Nasal cavity respiratory epithelium epithelial cell of viscerocranial mucosa (primary cell): Measurements from ENCODE around the gene TFDP2. TPM values are rescaled to one million over a fixed set of nuclear protein-coding genes. Genes with fewer than 3 reads are reported as not detected.

Experiments
- total RNA-seq: library from RNA; depleted of rRNA; stranded (reverse); fragments of >200 nt; gene quantifications from 2 replicates; pipeline ENCODE4 v1.2.3, GENCODE V29; 2014

Gene TFDP2, protein sequence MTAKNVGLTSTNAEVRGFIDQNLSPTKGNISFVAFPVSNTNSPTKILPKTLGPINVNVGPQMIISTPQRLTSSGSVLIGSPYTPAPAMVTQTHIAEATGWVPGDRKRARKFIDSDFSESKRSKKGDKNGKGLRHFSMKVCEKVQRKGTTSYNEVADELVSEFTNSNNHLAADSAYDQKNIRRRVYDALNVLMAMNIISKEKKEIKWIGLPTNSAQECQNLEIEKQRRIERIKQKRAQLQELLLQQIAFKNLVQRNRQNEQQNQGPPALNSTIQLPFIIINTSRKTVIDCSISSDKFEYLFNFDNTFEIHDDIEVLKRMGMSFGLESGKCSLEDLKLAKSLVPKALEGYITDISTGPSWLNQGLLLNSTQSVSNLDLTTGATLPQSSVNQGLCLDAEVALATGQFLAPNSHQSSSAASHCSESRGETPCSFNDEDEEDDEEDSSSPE
- 20.2 and 28.4 TPM in 2 replicates for total RNA-seq

DNA sequence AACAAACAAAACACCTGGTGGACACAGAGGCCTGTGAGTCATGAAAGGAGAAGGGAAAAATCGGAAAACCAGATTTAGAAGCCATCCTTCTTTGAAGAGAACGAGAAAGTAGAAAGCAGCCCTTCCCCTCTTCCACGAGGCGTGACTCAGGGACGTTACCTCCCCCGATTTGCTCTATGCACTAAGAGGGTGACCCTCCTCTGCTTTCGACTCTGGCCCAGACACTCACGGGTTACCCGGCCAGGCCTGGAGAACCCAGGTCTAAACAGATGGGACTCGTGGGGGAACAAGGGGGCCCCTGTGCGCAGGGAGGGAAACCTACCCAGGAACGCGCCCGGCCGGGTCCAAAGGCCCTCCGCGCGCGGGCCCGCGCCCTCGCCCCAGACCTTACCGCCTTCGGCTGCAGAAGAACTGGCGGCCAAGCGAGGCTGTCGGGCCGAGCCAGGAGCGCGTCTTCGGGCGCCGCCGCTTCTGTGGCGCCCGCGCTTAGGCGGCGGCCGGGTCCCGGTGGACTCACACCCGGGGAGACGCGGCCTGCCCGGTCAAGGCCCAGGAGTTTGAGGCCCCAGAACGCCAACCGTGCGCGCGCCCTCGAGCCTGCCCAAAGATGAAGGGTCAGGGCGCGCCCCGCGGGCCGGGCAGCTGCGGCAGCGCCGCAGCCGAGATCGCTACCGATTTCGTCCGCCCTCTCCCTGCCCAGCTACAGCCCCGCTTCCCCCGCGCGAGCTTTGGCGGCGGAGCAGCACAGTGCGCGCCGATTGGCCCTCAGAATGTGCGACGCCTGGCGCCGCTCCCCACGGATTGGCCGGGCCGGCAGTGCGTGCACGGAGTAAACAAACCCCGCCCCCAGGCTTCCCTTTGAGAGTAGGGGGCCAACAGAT lies at the start of gene TFDP2:
TFDP2 (minus strand) TSS at position 753 of the 881 bp plus-strand sequence. CDS start 47,795 bp downstream, outside the sequence.

Other genes starting within 250 kb of the TFDP2 start
- gene GK5, start 76.0 kb upstream of the TFDP2 start, total RNA-seq, result 11.8 and 16.4 TPM in 2 replicates